MM.1S (cell line): ENCODE data around the gene HMGB1.

Experiments
- DNase-seq: peaks from one replicate; pipeline ENCODE4 v3.0.0-alpha.2; 2015
- H2AFZ ChIP-seq: fragments of 300-600 bp; sonication (generic); 2 replicates; pipeline ENCODE4 v1.6.0; 2016; ENCODE audit warnings: antibody characterized with exemption, low read length
- H3F3A ChIP-seq: fragments of 300-600 bp; sonication (generic); 2 replicates; pipeline ENCODE4 v1.6.1; 2016; ENCODE audit warnings: mild to moderate bottlenecking, antibody characterized with exemption, low read length, moderate library complexity, mixed read lengths; ENCODE audit not compliant: insufficient read depth
- H3K27ac ChIP-seq: fragments of 300-600 bp; sonication (generic); 2 replicates; pipeline ENCODE4 v1.5.1; 2016; ENCODE audit warnings: mild to moderate bottlenecking, low read length
- H3K27me3 ChIP-seq: fragments of 300-600 bp; sonication (generic); replicated peaks from 2 replicates; pipeline ENCODE4 v1.6.0; 2016; ENCODE audit warnings: low read length; ENCODE audit not compliant: insufficient read depth
- H3K36me3 ChIP-seq: fragments of 300-600 bp; sonication (generic); replicated peaks from 2 replicates; pipeline ENCODE4 v1.6.1; 2016; ENCODE audit warnings: mild to moderate bottlenecking, low read length, mixed read lengths; ENCODE audit not compliant: insufficient read depth
- H3K4me1 ChIP-seq: fragments of 300-600 bp; sonication (generic); 2 replicates; pipeline ENCODE4 v1.6.1; 2016; ENCODE audit warnings: low read length, mixed read lengths
- H3K4me2 ChIP-seq: fragments of 300-600 bp; sonication (generic); 2 replicates; pipeline ENCODE4 v1.6.0; 2016; ENCODE audit warnings: low read depth, low read length
- H3K4me3 ChIP-seq: fragments of 300-600 bp; sonication (generic); 2 replicates; pipeline ENCODE4 v1.5.1; 2016; ENCODE audit warnings: low read length, mixed read lengths
- H3K79me2 ChIP-seq: fragments of 300-600 bp; sonication (generic); 2 replicates; pipeline ENCODE4 v1.6.1; 2016; ENCODE audit warnings: mixed run types, low read length, mixed read lengths
- H3K9ac ChIP-seq: fragments of 300-600 bp; sonication (generic); 2 replicates; pipeline ENCODE4 v1.6.1; 2016; ENCODE audit warnings: low read length, mixed read lengths
- H3K9me2 ChIP-seq: fragments of 300-600 bp; sonication (generic); replicated peaks from 2 replicates; pipeline ENCODE4 v1.6.1; 2016; ENCODE audit warnings: mild to moderate bottlenecking, low read length, mixed read lengths; ENCODE audit not compliant: insufficient read depth
- H3K9me3 ChIP-seq: fragments of 300-600 bp; sonication (generic); replicated peaks from 2 replicates; pipeline ENCODE4 v1.6.1; 2016; ENCODE audit warnings: mild to moderate bottlenecking, low read length, mixed read lengths; ENCODE audit not compliant: insufficient read depth
- H4K20me1 ChIP-seq: fragments of 300-600 bp; sonication (generic); 2 replicates; pipeline ENCODE4 v1.6.1; 2016; ENCODE audit warnings: mild to moderate bottlenecking, low read length, moderate library complexity, mixed read lengths; ENCODE audit not compliant: insufficient read depth
- CTCF ChIP-seq: fragments of 300-600 bp; sonication (generic); IDR thresholded peaks from 2 replicates; pipeline ENCODE4 v1.5.1; 2016; ENCODE audit warnings: antibody characterized with exemption, low read length, mixed read lengths
- EZH2 ChIP-seq: fragments of 300-600 bp; sonication (generic); optimal IDR thresholded peaks from 2 replicates; pipeline ENCODE3; 2017; ENCODE audit warnings: low read depth, mild to moderate bottlenecking, antibody characterized with exemption, low read length, mixed read lengths
- EZH2phosphoT487 ChIP-seq: fragments of 300-600 bp; sonication (generic); IDR thresholded peaks from 2 replicates; pipeline ENCODE4 v1.6.1; 2018; ENCODE audit warnings: antibody characterized with exemption, low read length

HMGB1 gene

GRCh38 chr13:30496147-30496546 lies 30.4 kb upstream of the HMGB1 start:
- Histone ChIP-seq H3K36me3 (no peaks in the 10 kb centered on the region), H3K27me3 (no peaks in the 10 kb centered on the region), H3K4me2 (no peak overlapping the region), H4K20me1 (no peaks in the 10 kb centered on the region), H3K27ac (no peak overlapping the region), H3K4me1 (no peaks in the 10 kb centered on the region), H2AFZ (no peak overlapping the region), H3K9me2 (no peaks in the 10 kb centered on the region), H3K4me3 (no peak overlapping the region), H3K9me3 (no peaks in the 10 kb centered on the region), H3K79me2 (no peaks in the 10 kb centered on the region), H3K9ac (no peak overlapping the region), H3F3A (no peaks in the 10 kb centered on the region)
- DNase-seq: no peak
- no peak for TF ChIP-seq EZH2phosphoT487
- TF ChIP-seq EZH2: no peak
- no peak for TF ChIP-seq CTCF

GRCh38 chr13:30495746-30496145 lies 30.0 kb upstream of the HMGB1 start:
- Histone ChIP-seq H3K4me1 (no peaks in the 10 kb centered on the region), H2AFZ (no peak overlapping the region), H3F3A (no peaks in the 10 kb centered on the region), H3K4me2 (no peak overlapping the region), H3K4me3 (no peak overlapping the region), H3K27me3 (no peaks in the 10 kb centered on the region), H3K9ac (no peak overlapping the region), H3K27ac (no peak overlapping the region), H3K36me3 (no peaks in the 10 kb centered on the region), H3K9me3 (no peaks in the 10 kb centered on the region), H3K9me2 (no peaks in the 10 kb centered on the region), H3K79me2 (no peaks in the 10 kb centered on the region), H4K20me1 (no peaks in the 10 kb centered on the region)
- TF ChIP-seq EZH2: no peak
- no peak for TF ChIP-seq CTCF
- TF ChIP-seq EZH2phosphoT487: no peak
- no peak for DNase-seq

- no peaks in the 10 kb centered on the region for H3K9me2 ChIP-seq
- H3K27me3 ChIP-seq: no peaks in the 10 kb centered on the region
- no peaks in the 10 kb centered on the region for H3F3A ChIP-seq
- H3K4me1 ChIP-seq: no peaks in the 10 kb centered on the region
- TF ChIP-seq CTCF: no peak
- TF ChIP-seq EZH2: no peak
- no peak for TF ChIP-seq EZH2phosphoT487
- H2AFZ ChIP-seq: no peak overlapping the region
- H3K27ac ChIP-seq: no peak overlapping the region
- no peak for DNase-seq
- no peaks in the 10 kb centered on the region for H4K20me1 ChIP-seq
- H3K79me2 ChIP-seq: no peaks in the 10 kb centered on the region
- H3K4me2 ChIP-seq: no peak overlapping the region
- H3K4me3 ChIP-seq: no peak overlapping the region
- no peaks in the 10 kb centered on the region for H3K9me3 ChIP-seq
- no peak overlapping the region for H3K9ac ChIP-seq
- H3K36me3 ChIP-seq: no peaks in the 10 kb centered on the region
These were observed 28.1 kb upstream of the HMGB1 start for GRCh38 chr13:30493658-30494381.
